ENCODE measurements around the gene SPG21. TPM values are rescaled to one million over a fixed set of nuclear protein-coding genes. Genes with fewer than 3 reads are reported as not detected.

The SPG21 gene
- total RNA-seq, 4 donors from 2014 or later = 89.7 to 127 (median 94.8) TPM

DNA sequence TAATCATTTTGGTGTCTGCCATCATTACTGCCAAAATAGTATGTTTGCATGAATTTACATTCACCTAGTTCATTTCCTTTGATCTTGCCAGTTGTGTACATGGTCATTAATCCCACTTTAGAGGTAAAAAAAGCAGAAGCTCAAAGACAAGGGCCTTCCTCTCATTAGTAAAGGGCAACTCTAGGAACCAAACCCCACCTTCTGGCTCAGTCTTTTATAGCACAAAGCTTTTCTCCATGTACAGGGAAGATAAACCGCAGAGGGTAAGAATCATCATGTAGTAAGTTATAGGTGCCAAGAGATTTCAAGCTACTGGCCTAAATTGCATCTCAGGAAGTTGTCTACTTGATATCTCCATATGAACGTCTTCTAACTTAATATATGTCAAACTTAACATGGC lies 19.3 kb upstream of the SPG21 start:
- TF ChIP-seq, protein P1, sequence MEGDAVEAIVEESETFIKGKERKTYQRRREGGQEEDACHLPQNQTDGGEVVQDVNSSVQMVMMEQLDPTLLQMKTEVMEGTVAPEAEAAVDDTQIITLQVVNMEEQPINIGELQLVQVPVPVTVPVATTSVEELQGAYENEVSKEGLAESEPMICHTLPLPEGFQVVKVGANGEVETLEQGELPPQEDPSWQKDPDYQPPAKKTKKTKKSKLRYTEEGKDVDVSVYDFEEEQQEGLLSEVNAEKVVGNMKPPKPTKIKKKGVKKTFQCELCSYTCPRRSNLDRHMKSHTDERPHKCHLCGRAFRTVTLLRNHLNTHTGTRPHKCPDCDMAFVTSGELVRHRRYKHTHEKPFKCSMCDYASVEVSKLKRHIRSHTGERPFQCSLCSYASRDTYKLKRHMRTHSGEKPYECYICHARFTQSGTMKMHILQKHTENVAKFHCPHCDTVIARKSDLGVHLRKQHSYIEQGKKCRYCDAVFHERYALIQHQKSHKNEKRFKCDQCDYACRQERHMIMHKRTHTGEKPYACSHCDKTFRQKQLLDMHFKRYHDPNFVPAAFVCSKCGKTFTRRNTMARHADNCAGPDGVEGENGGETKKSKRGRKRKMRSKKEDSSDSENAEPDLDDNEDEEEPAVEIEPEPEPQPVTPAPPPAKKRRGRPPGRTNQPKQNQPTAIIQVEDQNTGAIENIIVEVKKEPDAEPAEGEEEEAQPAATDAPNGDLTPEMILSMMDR (IDR thresholded peaks at IDR 0.05; ENCODE audit: low read depth) = no peak

DNA sequence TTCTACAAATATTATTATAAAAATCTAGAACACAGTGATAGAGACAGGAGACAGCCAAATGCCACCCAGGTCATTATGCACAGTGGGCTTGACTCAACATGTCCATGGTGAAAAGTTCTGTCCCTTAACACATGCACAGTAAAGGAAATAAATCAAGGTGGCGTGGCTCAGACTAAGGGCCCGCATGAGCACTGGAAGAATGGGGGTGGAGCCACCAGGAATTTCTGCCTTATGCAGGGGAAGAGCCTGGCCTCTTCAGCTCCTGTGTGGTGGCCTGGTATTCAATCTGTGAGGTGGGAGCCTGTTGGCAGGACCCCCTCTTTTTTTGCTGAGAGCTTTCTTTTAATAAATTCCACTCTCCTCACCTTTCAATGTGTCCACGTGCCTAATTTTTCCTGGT lies 17.2 kb upstream of the SPG21 start:
- TF ChIP-seq, protein P1 (IDR thresholded peaks at IDR 0.05; ENCODE audit: low read depth) = no peak

- TF ChIP-seq, protein P1 (IDR thresholded peaks at IDR 0.05; ENCODE audit: low read depth) = no peak
These were observed 15.3 kb upstream of the SPG21 start for GRCh38 chr15:65004993-65005392.

DNA sequence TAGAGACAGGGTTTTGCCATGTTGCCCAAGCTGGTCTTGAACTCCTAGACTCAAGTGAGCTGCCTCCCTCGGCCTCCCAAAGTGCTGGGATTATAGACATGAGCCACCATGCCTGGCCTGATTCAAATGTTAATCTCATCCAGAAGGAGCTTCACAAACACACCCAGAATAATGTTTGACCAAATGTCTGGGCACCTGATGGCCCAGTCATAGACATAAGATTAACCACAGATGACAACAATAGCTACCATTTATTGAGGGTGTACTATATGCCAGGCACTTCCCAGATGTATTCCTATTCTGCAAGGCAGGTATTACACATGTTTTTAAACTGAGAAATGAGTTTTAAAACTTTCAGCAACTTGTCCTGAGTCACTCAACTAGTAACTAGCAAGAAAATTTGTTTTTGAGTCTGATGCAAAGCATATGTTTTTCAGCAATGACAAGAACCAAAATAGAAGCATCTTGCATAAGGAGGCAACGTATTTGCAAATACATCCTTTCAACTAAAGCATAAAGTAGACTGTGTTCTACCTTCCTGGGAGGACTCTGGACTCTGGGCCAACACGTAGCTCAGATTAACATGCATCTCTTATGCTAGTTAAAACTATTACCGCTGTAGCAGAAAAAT lies 8.1 kb upstream of the SPG21 start:
- TF ChIP-seq, protein P1 (IDR thresholded peaks at IDR 0.05; ENCODE audit: low read depth) = no peak

GRCh38 chr15:64997066-64997465 lies 7.4 kb upstream of the SPG21 start:
- TF ChIP-seq, protein P1 (IDR thresholded peaks at IDR 0.05; ENCODE audit: low read depth) = no peak

DNA sequence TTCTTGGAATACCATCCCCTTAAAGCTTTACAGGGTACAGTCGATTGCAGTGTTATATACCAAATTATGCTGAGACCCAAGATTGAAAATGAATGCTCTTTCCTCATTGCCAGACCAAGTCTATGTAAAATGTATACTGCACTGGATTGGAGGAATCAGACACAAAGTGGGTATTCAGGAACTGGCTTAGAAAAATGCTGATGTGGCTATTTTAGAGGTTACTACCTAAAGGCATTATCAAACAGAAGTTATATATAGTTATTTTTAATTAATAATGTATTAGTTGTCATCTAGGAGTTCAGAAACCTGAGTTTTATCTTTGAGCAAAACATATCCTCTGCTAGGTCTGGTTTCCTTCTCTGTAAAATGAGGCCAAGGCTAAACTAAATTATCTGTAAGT lies 3.6 kb upstream of the SPG21 start:
- TF ChIP-seq, protein P1 (IDR thresholded peaks at IDR 0.05; ENCODE audit: low read depth) = no peak

- TF ChIP-seq, protein P1 (IDR thresholded peaks at IDR 0.05; ENCODE audit: low read depth) = no peak
These were observed 1.9 kb upstream of the SPG21 start for GRCh38 chr15:64991536-64992135.

Measured in subcutaneous adipose tissue (tissue), 4 donors.